Kidney epithelial cell (primary cell): ENCODE measurements around the gene THAP11. TPM values are rescaled to one million over a fixed set of nuclear protein-coding genes. Genes with fewer than 3 reads are reported as not detected.
A peak's percentile ranks its signal among the peaks of the same experiment; 100 is the strongest.
"Not testable (repeated sequence)": the region's sequence is repeated elsewhere in the genome, so short reads cannot be mapped to it uniquely, and the experiment has no call there.

Experiments
- DNase-seq: peaks from one replicate; pipeline ENCODE4 v3.0.0-alpha.2; 2010; ENCODE audit warnings: low read depth
- H3K27me3 ChIP-seq: 2 replicates; pipeline ENCODE4 v1.6.0; 2011; ENCODE audit warnings: low read length; ENCODE audit not compliant: control insufficient read depth, insufficient read depth
- H3K36me3 ChIP-seq: 2 replicates; pipeline ENCODE4 v1.5.1; 2011; ENCODE audit warnings: low read length; ENCODE audit not compliant: control insufficient read depth, insufficient read depth
- H3K4me3 ChIP-seq: 2 replicates; pipeline ENCODE4 v1.5.1; 2011; ENCODE audit warnings: low read depth, mild to moderate bottlenecking, control low read depth, low read length
- CTCF ChIP-seq: IDR thresholded peaks from 2 replicates; pipeline ENCODE4 v1.5.1; 2011; ENCODE audit warnings: mild to moderate bottlenecking, moderate library complexity, low read length, control low read depth, inconsistent platforms; ENCODE audit not compliant: insufficient read depth, poor library complexity, severe bottlenecking
- total RNA-seq: library from RNA; depleted of rRNA; stranded (reverse); fragments of >200 nt; gene quantifications from 2 replicates; pipeline ENCODE4 v1.2.3, GENCODE V29; 2015

The THAP11 gene
- total RNA-seq, 1 donor from 2014 or later, result 38.3 TPM

- TF ChIP-seq CTCF, result no peak
- Histone ChIP-seq H3K4me3 (no peak overlapping the region), H3K36me3 (peaks cover 3% of the 10 kb centered on the region), H3K27me3 (no peaks in the 10 kb centered on the region)
- no peak for DNase-seq
Measured at GRCh38 chr16:67861877-67862276, 19.8 kb downstream of the THAP11 start.

GRCh38 chr16:67862623-67863583 lies 20.8 kb downstream of the THAP11 start:
- no peak overlapping the region for H3K4me3 ChIP-seq
- no peak for DNase-seq
- no peaks in the 10 kb centered on the region for H3K27me3 ChIP-seq
- peaks cover 3% of the 10 kb centered on the region for H3K36me3 ChIP-seq
- no peak for TF ChIP-seq CTCF

- H3K27me3 ChIP-seq, H3K36me3 ChIP-seq, DNase-seq, H3K4me3 ChIP-seq: not testable (repeated sequence)
Measured at GRCh38 chr16:67864044-67864443, 21.9 kb downstream of the THAP11 start.

- no peak for TF ChIP-seq CTCF
- DNase-seq, result no peak
- peaks cover 3% of the 10 kb centered on the region for H3K36me3 ChIP-seq
- H3K4me3 ChIP-seq, result no peak overlapping the region
- H3K27me3 ChIP-seq, result no peaks in the 10 kb centered on the region
Measured at GRCh38 chr16:67864594-67864993, 22.5 kb downstream of the THAP11 start.

- TF ChIP-seq CTCF, result peak; percentile 43
- H3K36me3 ChIP-seq, result peaks cover 3% of the 10 kb centered on the region
- no peak for DNase-seq
Measured at GRCh38 chr16:67865318-67865717, 23.2 kb downstream of the THAP11 start.

GRCh38 chr16:67868290-67868689 lies 26.2 kb downstream of the THAP11 start:
- peaks cover 2% of the 10 kb centered on the region for H3K36me3 ChIP-seq

More at GRCh38 chr16:67865318-67865717, 23.2 kb downstream of the THAP11 start:
- H3K4me3 ChIP-seq, result no peak overlapping the region
- H3K27me3 ChIP-seq, result no peaks in the 10 kb centered on the region

More at GRCh38 chr16:67868290-67868689, 26.2 kb downstream of the THAP11 start:
- no peaks in the 10 kb centered on the region for H3K27me3 ChIP-seq
- no peak overlapping the region for H3K4me3 ChIP-seq
- DNase-seq, result no peak
- TF ChIP-seq CTCF, result no peak
